GM23338 (cell line): ENCODE results near the gene TMEM132D. TPM values are rescaled to one million over a fixed set of nuclear protein-coding genes. Genes with fewer than 3 reads are reported as not detected.

ENCODE experiments used
- ATAC-seq: fragments of 200-7000 bp; cut with Tn5 transposase; 3 replicates; pipeline ENCODE4 v1.9.1; 2020
- DNase-seq: peaks from one replicate; pipeline ENCODE4 v3.0.0-alpha.2; 2015; ENCODE audit warnings: low spot score
- H2AFZ ChIP-seq: fragments of 200-600 bp; sonication (generic); 2 replicates; pipeline ENCODE4 v1.8.0; 2016; ENCODE audit warnings: antibody characterized with exemption, mild to moderate bottlenecking, moderate library complexity
- H3F3A ChIP-seq: fragments of 200-600 bp; sonication (generic); replicated peaks from 2 replicates; pipeline ENCODE4 v1.8.0; 2017; ENCODE audit warnings: antibody characterized with exemption, mixed run types, low read depth
- H3K27ac ChIP-seq: fragments of 200-600 bp; sonication (generic); 2 replicates; pipeline ENCODE4 v1.6.1; 2016; ENCODE audit warnings: low read depth
- H3K27me3 ChIP-seq: fragments of 200-600 bp; sonication (generic); 2 replicates; pipeline ENCODE4 v1.8.0; 2016; ENCODE audit warnings: mild to moderate bottlenecking, mixed run types, moderate library complexity; ENCODE audit not compliant: insufficient read depth
- H3K36me3 ChIP-seq: fragments of 200-600 bp; sonication (generic); 2 replicates; pipeline ENCODE4 v1.8.0; 2016; ENCODE audit warnings: mild to moderate bottlenecking; ENCODE audit not compliant: insufficient read depth
- H3K4me1 ChIP-seq: fragments of 200-600 bp; sonication (generic); 2 replicates; pipeline ENCODE4 v1.8.0; 2016; ENCODE audit warnings: mild to moderate bottlenecking, moderate library complexity; ENCODE audit not compliant: insufficient read depth
- H3K4me2 ChIP-seq: fragments of 200-600 bp; sonication (generic); 2 replicates; pipeline ENCODE4 v1.7.1; 2017; ENCODE audit warnings: mixed run types
- H3K4me3 ChIP-seq: fragments of 200-600 bp; sonication (generic); 2 replicates; pipeline ENCODE4 v1.6.1; 2016; ENCODE audit warnings: mixed run types
- H3K79me2 ChIP-seq: fragments of 200-600 bp; sonication (generic); replicated peaks from 2 replicates; pipeline ENCODE4 v1.8.0; 2017; ENCODE audit warnings: mild to moderate bottlenecking; ENCODE audit not compliant: insufficient read depth
- H3K9me2 ChIP-seq: fragments of 200-600 bp; sonication (generic); 2 replicates; pipeline ENCODE4 v1.8.0; 2017; ENCODE audit not compliant: insufficient read depth
- H4K20me1 ChIP-seq: fragments of 200-600 bp; sonication (generic); replicated peaks from 2 replicates; pipeline ENCODE4 v1.8.0; 2017; ENCODE audit warnings: mild to moderate bottlenecking; ENCODE audit not compliant: insufficient read depth
- H3K27ac Mint-ChIP-seq: 2 replicates; pipeline ENCODE4 v1.8.0; 2020; ENCODE audit warnings: inconsistent platforms, mild to moderate bottlenecking, moderate library complexity, mixed read lengths
- H3K27me3 Mint-ChIP-seq: 3 replicates; pipeline ENCODE4 v1.8.0; 2022; ENCODE audit warnings: low read depth, mild to moderate bottlenecking, moderate library complexity, mixed read lengths, inconsistent platforms; ENCODE audit not compliant: insufficient read depth, poor library complexity
- H3K36me3 Mint-ChIP-seq: 3 replicates; pipeline ENCODE4 v1.8.0; 2021; ENCODE audit warnings: low read depth, mild to moderate bottlenecking, inconsistent platforms, moderate library complexity, mixed read lengths
- H3K4me1 Mint-ChIP-seq: 3 replicates; pipeline ENCODE4 v1.8.0; 2020; ENCODE audit warnings: mild to moderate bottlenecking, inconsistent platforms, mixed read lengths
- H3K4me3 Mint-ChIP-seq: 3 replicates; pipeline ENCODE4 v1.8.0; 2021; ENCODE audit warnings: moderate library complexity, mild to moderate bottlenecking, inconsistent platforms, mixed read lengths
- H3K9me3 Mint-ChIP-seq: 3 replicates; pipeline ENCODE4 v1.8.0; 2020; ENCODE audit warnings: moderate library complexity, mild to moderate bottlenecking, inconsistent platforms, mixed read lengths
- CTCF ChIP-seq, 2 experiments: fragments of 200-600 bp in 1 of 2; sonication (generic) in 1 of 2; conservative IDR thresholded peaks; 2 replicates each; pipeline versions ENCODE4 v1.5.1 to v1.6.1; 2016 to 2017; ENCODE audit warnings: antibody characterized with exemption in 2 of 2, low read depth in 2 of 2, mild to moderate bottlenecking in 2 of 2, moderate library complexity in 1 of 2
- ETS1 ChIP-seq: IDR thresholded peaks from 2 replicates; pipeline ENCODE4 v1.6.1; 2016; ENCODE audit warnings: antibody characterized with exemption
- EZH2 ChIP-seq: fragments of 200-600 bp; sonication (generic); IDR thresholded peaks from one replicate; pipeline ENCODE4 v1.8.0; 2017; ENCODE audit warnings: antibody characterized with exemption, mild to moderate bottlenecking, low read depth; ENCODE audit not compliant: unreplicated experiment
- EZH2phosphoT487 ChIP-seq: fragments of 200-600 bp; sonication (generic); IDR thresholded peaks from one replicate; pipeline ENCODE4 v1.8.1; 2018; ENCODE audit warnings: antibody characterized with exemption; ENCODE audit not compliant: unreplicated experiment
- ZNF114 ChIP-seq: fragments of 250-450 bp; sonication (Bioruptor Pico); IDR thresholded peaks from 2 replicates; pipeline ENCODE4 v1.5.0; 2020; ENCODE audit warnings: mild to moderate bottlenecking, moderate library complexity
- ZNF462 ChIP-seq: fragments of 250-450 bp; sonication (Bioruptor Pico); IDR thresholded peaks from 2 replicates; pipeline ENCODE4 v1.5.0; 2020; ENCODE audit warnings: mild to moderate bottlenecking, moderate library complexity
- polyA plus RNA-seq: library from polyadenylated mRNA; unstranded; fragments of >200 nt; fragmentation: Nextera tagmentation; extraction: Ambion mirVana; gene quantifications from 2 replicates; pipeline ENCODE4 v1.2.1, GENCODE V29; 2016
- total RNA-seq: library from RNA; depleted of rRNA; stranded (reverse); fragments of >200 nt; shearing (Covaris generic); gene quantifications from 2 replicates; pipeline ENCODE4 v1.2.3, GENCODE V29; 2014

Gene TMEM132D
- total and polyA plus RNA-seq, 2 experiments from 2014 or later = 0.44 to 5.3 TPM

GRCh38 chr12:129381715-129382114, 522.1 kb downstream of the TMEM132D start:
- no peak for TF ChIP-seq CTCF (conservative IDR thresholded peaks at IDR 0.05; ENCODE audit: low read depth in 2 of 2)
- TF ChIP-seq ZNF114 (CRISPR knock-in tag) = no peak
- no peak for TF ChIP-seq ETS1
- TF ChIP-seq EZH2phosphoT487 = no peak
- TF ChIP-seq EZH2 = no peak
- no peak for TF ChIP-seq ZNF462 (CRISPR knock-in tag)
- H3K36me3 Mint-ChIP-seq = peaks cover 40% of the 10 kb centered on the region

More at GRCh38 chr12:129381715-129382114, 522.1 kb downstream of the TMEM132D start:
- Histone ChIP-seq H3K4me3 (no peak overlapping the region), H3K4me2 (no peak overlapping the region), H2AFZ (no peak overlapping the region), H3K79me2 (no peaks in the 10 kb centered on the region), H4K20me1 (no peaks in the 10 kb centered on the region), H3K27ac (no peak overlapping the region), H3K36me3 (no peaks in the 10 kb centered on the region), H3K9me2 (no peaks in the 10 kb centered on the region), H3F3A (no peaks in the 10 kb centered on the region), H3K4me1 (0 out of 2 replicates have a peak, but pooled peaks cover 3% of the 10 kb centered on the region), H3K27me3 (no peaks in the 10 kb centered on the region)
- Mint-ChIP-seq H3K9me3 (no peaks in the 10 kb centered on the region; the same call in 1 of the 3 replicates), H3K4me1 (no peaks in the 10 kb centered on the region), H3K27ac (no peak overlapping the region), H3K27me3 (no peaks in the 10 kb centered on the region), H3K4me3 (no peak overlapping the region)
- DNase-seq = no peak
- no peak for ATAC-seq
